SKM-1 treated with dmso at 0.1 percent for 144 hours (cell line): ENCODE results near the gene COTL1.
A peak's percentile ranks its signal among the peaks of the same experiment; 100 is the strongest.

Experiments
- DNase-seq: peaks from one replicate; lab custom pipeline; 2025; ENCODE audit not compliant: unreplicated experiment; lab: John Stamatoyannopoulos, UW

The COTL1 gene, protein sequence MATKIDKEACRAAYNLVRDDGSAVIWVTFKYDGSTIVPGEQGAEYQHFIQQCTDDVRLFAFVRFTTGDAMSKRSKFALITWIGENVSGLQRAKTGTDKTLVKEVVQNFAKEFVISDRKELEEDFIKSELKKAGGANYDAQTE

DNA sequence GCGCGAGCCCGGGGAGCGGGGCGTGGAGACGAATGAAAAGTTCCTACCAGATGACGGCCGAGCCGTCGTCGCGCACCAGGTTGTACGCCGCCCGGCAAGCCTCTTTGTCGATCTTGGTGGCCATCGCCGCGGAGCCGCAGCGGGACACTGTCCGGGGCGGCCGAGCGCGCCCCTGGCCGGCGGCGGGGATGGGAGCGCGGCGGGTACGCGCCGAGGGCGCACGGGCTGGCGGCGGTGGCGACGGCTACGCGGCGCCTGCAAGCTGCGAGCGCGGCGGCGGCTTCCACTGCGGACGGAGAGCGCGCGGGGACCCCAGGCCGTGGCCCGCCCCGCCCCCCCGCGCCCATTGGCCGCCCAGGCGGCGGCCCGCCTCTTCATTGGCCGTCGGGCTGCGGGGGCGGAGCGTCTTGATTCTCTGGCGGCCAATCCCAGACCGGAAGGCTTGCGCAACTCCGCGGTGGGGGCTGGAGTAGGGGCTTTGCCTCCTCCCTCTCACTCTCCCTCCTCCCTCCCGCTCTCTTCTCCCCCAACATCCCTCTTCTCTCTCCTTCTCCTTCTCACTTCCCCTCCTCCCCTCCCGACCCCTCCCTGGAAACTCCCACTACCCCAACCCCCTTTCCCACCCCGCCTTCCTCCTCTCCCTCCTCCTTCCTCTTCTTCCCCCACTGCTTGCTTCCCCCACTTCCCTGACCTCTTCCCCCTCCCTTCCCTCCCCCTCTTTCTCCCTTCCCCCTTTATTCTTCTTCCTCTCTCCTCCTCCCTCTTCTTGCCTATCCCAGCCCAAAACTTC is at the start of gene COTL1:
Gene COTL1, minus strand, starts transcription at position 288 of the 790 bp plus-strand sequence. Its CDS starts 164 bp downstream, at position 124.
- peak; percentile 94 for DNase-seq

DNA sequence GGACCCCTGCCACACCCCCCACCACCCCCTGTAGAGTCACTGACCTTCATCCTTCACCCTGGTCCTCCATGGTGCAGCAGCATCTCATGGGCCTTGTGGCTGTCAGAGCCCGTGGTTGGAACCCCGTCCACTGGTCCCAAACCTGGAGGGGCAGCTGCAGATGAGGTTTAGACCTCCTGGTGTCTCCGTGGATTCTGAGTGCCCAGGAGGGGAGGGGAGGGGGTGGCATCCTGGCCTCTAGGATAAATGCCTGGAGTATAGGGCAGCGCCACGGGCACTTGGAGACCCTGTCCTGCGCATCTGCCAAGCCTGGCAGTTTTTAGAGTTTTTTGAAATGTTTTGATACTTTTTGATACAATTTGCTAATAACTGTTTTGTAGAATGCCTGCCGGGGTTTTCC is 48.0 kb upstream of the COTL1 start:
- no peak for DNase-seq

DNA sequence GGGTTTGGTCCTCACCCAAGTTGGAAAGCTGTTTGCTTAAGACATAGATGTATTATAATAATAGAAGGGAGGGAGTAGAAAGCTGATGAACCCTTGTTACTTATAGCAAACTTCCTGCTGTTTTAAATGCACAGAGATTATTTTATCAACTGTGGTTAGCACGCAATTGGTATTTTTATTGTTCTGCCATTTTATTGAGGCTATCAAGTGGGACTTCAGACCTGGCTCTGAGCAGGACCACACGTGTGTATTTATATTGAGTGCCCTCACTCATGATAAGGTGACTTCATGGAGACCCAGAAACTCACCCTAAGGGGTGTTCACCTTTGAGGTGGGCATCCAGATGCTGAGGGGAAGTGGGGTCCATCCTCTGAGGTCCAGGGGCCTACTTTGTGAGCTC is 47.5 kb upstream of the COTL1 start:
- DNase-seq: no peak

DNA sequence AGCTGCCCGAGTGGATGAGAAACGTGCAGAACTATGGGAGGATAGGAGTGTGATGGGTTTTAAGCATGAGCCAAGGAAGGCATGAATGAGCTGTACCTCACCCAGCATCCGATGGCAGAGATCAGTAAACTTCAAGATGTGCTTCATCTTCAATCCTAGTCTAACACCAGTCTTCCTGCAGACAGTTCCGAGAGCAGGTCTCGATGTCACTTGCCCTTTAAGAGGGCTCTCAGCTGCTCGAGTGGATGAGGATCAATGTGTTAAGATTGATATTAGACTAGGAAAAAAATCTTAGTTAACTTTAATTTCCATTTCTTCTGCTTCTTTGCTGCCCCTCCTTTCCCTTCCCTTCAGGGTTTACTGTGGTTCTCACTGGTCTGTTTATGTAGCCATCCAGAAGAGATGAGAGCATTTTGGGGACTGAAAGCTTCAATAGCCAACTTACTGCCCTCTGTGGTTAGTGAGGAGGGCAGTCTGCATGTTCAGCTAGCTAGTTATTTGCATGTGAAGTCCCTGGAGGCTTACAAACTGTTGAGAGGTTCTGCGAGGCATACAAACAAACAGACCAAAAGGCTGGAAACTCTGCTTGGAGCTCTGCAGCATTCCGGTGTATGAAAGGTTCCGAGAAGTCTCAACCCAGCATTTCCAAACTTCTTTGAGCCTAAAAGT is 45.7 kb upstream of the COTL1 start:
- DNase-seq: no peak

DNA sequence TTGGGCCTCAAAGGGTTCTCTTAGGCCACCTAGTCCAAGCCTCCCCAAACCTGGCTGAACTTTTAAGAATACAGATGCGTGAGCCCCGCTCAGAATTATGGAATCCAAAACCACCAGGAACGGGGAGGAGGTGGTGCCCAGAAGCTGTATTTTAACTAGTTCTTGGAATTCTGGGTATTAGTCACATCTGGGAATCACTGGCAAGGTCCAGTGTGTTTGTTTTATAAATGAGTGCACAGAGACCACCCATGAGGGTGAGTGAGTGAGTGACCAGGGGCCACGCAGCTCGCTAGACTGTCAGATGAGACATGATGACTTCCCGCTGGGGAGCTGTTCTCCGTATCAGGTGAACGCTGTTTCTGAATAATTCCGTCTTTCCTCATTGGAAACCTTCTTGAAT is 44.6 kb upstream of the COTL1 start:
- DNase-seq: no peak

DNA sequence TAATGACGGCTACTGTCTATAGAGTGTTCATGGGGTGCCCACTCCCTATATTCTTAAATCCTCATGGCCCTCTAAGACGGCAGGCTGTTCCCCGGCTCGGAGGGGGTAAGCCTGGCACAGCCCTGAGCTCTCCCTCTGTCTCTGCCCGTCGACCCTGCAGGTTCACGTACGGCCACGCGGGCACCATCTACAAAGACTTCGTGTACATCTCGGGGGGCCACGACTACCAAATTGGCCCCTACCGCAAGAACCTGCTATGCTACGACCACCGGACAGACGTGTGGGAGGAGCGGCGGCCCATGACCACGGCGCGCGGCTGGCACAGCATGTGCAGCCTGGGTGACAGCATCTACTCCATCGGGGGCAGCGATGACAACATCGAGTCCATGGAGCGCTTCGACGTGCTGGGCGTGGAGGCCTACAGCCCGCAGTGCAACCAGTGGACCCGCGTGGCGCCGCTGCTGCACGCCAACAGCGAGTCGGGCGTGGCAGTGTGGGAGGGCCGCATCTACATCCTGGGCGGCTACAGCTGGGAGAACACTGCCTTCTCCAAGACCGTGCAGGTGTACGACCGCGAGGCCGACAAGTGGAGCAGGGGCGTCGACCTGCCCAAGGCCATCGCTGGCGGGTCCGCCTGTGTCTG is 43.7 kb upstream of the COTL1 start:
- DNase-seq: no peak

DNA sequence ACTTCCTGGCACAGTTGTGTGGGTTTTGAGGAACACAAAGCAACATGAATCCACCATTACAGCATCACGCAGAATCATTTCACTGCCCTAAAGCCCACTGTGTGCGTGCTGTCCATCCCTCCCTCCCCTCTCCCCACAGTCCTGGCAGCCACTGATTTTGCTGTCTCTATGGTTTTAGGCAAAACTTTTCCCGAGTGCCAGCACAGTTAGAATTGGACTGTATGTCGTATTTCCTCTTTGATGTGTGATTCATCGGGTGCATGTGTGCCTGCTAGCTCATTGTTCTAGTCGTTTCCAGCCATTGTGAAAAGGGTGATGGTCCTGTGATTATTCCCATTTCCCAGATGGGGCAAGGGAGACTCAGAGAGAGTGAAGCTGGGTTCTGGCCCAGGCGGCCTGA is 43.1 kb upstream of the COTL1 start:
- no peak for DNase-seq

DNA sequence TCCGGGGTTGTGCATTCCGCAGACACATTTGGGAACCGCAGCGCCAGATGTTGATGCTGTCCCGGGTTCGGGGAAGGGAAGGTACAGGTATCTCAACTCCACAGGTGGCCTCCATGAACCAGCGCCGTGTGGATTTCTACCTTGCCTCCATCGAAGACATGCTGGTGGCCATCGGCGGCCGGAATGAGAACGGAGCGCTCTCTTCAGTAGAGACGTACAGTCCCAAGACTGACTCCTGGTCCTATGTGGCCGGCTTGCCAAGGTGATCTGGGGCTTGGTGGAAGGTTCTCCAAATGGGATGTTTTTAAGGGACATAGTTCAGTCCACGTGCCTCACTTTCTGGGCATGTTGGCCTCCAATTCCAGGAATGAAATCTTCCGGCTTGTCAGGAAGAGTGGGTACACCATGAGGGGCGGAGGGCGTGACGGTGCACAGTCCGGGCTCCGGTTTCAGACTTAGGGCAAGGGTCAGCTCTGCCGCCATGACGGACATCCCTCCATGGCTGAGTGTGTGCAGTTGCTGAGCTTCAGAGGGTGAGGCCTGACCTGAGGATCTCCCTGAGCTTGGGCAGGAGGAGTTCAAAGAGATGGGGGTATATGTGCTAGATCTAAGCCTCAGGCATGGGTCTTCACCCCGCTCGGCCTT is 41.9 kb upstream of the COTL1 start:
- no peak for DNase-seq

DNA sequence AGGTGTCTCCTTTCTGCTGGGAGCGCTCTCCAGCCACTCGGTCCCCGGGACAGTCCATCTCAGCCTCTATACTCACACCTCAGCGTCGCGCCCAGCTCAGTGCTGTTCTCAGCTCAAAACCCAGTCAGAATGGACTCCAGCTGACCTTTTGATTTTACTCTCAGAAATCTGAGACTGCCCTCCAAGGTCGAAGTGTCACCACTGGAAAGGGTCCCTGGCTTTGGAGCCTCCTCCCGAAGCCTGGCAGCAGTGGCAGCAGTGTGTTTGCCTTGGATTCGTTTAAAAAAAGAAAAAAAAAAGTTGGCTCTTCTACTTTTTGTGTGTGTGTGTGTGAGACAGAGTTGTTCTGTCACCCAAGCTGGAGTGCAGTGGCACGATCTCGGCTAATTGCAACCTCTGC is 40.8 kb upstream of the COTL1 start:
- no peak for DNase-seq

DNA sequence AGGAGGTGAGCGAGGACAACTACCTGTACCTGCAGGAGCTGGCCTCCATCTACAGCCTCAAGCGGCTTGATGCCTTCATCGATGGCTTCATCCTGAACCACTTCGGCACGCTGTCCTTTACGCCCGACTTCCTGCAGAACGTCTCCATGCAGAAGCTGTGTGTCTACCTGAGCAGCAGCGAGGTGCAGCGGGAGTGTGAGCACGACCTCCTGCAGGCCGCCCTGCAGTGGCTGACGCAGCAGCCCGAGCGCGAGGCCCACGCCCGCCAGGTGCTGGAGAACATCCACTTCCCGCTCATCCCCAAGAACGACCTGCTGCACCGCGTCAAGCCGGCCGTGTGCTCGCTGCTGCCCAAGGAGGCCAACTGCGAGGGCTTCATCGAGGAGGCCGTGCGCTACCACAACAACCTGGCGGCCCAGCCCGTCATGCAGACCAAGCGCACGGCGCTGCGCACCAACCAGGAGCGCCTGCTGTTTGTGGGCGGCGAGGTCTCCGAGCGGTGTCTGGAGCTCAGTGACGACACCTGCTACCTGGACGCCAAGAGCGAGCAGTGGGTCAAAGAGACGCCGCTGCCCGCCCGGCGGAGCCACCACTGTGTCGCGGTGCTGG is 39.5 kb upstream of the COTL1 start:
- no peak for DNase-seq

DNA sequence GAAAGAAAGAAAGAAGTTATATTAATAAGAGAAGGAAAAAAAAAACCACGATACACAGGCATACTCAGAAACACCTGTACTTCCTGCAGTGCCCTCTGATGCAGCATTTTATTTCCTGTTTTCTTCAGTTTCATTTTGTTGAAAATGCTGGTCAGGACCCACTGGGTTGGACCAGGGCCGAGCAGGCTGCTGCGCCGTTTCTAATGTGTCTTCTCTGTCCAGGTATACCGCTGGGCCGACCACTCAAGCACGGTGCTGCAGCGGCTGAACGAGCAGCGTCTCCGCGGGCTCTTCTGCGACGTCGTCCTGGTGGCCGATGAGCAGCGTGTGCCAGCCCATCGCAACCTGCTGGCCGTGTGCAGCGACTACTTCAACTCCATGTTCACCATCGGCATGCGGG is 38.8 kb upstream of the COTL1 start:
- no peak for DNase-seq

DNA sequence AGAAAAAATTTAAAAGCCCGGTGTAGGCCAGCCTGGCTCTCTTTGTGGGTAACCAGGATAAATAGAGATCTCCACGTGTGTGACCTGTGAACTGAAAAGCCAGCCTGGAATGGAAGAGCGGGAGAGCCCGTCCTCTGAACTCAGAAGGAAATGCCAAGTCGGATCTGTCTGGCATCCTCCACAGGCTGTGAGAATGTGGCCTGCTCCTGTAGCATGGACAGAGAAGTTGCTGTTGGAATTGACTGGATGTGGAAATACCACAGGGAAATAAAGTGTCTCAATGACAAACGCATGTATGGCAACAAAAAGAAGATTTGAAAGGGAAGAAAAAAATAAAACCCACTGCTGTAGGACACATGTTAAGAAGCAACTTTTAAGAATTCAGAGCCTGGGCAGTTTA is 37.1 kb upstream of the COTL1 start:
- DNase-seq: no peak

DNA sequence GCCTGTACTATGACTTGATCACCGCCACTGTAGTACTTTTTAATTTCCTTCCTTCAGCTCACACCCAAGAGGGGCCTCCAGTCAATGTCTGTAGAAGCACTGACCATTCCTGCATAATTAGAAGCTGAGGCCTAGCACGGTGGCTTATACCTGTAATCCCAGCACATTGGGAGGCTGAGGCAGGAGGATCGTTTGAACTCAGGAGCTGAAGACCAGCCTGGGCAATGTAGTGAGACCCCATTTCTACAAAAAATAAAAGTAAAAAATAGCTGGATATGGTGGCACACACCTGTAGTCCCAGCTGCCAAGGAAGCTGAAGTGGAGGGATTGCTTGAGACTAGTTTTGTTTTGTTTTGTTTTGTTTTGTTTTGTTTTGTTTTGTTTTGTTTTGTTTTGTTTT is 36.4 kb upstream of the COTL1 start:
- no peak for DNase-seq

DNA sequence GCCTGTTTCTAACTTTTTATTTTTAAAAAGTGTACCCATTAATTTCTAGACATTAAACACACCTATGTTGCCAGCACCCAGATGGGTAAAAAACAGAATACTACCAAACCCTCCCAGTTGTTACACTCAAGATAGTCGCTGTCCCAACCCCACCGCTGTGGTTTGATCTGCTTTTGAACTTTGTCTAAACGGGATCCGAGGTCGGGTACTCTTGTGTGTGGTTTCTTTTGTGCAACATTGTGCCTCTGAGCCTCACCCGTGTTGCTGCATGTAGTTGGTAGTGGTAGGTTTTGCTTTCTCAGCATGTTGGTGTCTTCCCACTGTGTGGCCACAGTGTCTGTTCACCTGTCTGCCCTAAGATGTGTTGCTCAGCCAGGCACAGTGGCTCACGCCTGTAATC is 34.7 kb upstream of the COTL1 start:
- DNase-seq: no peak

DNA sequence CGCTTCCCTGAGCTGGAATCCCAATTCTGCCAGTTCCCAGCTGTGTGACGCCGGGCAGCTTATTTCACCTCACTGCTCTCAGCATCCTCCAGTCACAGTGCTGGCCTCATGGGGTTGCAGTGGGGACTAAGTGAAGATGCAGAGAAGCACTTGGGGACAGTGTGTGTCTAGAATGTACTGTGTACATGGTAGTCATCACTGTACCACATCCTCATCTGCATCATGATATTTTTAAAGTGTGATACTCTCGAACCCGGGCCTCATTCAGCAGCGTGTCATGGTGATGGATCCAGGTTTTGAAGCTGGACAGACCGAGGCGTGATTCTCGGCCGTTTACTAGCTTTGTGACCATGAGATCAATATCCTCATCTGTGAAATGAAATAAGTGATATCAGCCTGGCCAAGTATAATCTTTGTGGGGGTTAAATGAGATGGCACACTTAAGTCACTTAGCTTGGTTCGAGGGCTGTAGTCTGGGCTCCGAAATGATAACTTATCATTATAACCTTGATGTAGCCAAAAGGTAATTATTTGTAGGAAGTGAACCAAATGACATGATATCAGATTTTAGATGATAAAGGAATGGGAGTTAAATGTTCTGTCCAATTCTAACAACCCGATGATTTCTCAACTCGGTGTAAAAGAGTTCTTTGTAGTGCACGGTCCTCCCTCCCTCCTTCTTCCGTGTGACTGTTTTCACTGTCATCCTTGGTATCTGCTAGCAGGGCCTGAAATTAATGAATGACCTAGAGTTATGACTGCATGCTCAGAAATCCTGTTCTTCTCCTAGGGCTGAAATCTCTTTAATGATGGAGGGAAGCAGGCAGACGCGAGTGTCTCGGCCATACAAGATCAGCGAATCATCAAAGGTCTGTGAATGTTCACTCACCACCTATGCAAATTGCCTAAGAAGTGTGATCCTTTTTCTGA is 32.4 kb upstream of the COTL1 start:
- DNase-seq: no peak

DNA sequence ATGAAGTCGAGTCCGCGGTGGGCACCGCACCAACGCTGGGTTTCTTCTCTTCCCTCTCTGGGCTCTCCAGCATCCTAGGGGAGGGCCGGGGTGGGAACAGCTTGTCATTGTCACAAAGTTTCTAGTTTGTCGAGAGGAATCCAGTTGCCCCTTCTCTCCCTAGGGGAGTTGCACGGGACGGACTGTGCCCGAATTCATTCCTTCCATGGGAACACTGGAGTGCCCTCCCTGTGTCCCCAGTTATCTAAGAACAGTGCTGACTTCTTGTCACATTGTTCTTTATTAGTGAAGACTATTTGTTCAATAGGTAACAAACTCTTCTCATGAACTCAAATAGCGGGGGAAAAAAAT is 31.6 kb upstream of the COTL1 start:
- DNase-seq: no peak

DNA sequence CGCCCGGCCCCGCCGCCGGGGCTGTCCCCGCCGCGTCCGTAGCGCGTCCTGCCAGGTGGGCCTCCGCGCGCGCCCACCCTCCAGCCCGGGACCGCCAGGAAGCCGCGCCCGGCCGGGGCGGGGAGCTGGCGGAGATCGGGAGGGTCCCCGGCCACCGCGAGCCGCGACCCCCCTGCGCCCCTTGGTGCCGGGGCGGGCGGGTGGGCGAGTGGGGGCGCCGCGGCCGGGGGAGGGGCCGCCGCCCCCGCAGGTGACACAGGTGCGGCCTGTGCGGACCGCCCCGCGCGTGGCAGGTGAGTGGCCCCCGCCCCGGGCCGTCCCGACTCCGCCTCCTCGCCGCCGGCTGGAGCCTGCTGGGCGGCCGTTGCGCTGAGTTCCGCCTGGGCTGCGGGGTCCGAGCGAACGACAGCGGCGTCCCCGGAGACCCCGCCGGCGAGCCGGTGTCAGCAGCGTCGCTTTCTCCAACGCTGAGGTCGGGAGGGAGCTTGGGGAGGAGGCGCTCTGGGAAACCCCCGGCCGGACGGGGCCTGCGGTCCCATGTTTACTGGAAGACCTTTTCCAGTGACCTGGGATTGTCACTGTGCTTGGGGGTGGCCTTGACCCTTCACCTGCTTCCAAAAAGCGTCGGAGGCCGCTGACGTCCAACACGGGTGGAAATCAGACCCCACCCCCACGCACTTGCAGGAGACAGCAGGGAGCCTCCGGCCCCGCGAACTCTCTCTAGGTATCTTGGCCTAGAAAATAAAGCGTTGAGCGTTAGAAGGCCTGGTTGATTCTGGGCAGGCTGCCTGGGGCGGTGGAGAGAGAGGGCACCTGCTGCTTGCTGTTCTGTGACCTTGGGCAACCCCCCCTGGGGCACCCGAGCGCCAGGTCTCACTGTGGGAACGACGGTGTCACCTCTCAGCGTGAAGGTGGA is 31.0 kb upstream of the COTL1 start:
- DNase-seq: no peak

DNA sequence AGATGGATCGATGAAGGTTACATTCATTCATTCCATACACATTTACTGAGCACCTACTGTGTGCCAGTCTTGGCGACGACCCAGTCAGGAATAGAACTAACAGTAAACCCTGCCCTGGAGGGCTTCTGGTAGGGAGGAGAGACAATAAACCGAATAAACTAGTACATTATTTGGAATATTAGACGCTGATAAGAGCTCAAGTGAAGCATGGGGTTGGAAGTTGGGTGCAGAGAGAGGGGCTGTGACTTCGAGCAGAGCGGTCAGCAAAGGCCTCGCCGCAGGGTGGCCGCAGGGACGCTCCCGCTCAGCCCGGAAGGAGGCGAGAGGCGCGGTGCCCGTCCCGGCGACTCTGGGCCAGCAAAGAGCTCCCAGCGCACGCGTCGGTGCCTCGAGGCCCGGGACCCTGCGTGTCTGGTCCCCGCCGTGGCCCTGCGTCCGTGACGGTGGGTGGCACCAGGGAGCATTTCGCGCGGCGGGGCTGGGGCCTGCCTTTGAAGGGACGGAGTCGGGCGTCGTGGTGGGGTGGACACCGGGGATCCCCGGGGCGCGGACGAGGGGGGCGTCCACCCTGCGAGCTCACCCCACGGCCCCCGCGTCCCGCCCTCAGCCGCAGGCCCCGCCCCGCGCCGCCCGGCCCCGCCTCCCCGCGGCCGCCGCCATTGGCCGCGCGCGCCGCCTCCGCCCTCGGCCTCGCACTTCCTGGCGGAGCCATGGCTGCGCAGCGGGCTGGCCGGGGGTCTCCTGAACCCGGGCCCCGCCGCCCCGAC is 30.1 kb upstream of the COTL1 start, which contains the start of gene KLHL36:
Gene KLHL36, plus strand, starts transcription at position 684 of the 767 bp plus-strand sequence. CDS start 2,357 bp downstream, outside the sequence.
- peak; percentile 24 for DNase-seq
